ENCODE measurements around the gene FCF1. TPM values are rescaled to one million over a fixed set of nuclear protein-coding genes. Genes with fewer than 3 reads are reported as not detected.

The FCF1 gene
- total and polyA plus RNA-seq, 2 of the 13 experiments (the other 11 are each of a cell fraction or from before 2014, with no cell fraction given) = 31.0 to 44.4 TPM

DNA sequence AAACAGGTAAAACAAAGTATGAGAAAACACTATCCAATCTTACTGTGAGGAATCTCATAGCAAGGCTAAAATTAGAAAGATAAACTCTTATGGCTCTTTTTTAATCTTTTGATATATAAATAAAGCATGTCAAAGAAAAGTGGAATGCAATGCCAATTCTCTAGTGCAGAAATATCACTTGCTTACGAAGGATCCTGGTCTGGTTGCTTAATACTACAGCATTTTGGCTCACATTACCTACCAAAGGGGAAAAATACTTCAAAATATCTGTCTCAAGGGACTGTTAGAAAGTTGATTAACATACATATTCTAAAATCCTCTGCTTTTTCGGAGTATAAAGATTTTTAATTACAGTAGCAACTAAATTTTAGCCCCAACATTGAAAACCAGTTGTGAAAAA, 21.5 kb upstream of the FCF1 start:
- FAIRE-seq (no peak), ATAC-seq (no peak), DNase-seq (ENCODE audit: low spot score) (no peak)
- TF ChIP-seq RFX1 (IDR thresholded peaks at IDR 0.05) (no peak), THYN1 (CRISPR knock-in tag; IDR thresholded peaks at IDR 0.05; ENCODE audit: borderline replicate concordance, low read depth) (no peak), ATF7-NPFF (CRISPR knock-in tag; IDR thresholded peaks at IDR 0.05; ENCODE audit: low read depth) (no peak), ZNF484 (CRISPR knock-in tag; IDR thresholded peaks at IDR 0.05; ENCODE audit: borderline replicate concordance, low read depth) (no peak), CHD2 (IDR thresholded peaks at IDR 0.05; ENCODE audit: low read depth, low read length) (no peak), ZNF644 (CRISPR knock-in tag; IDR thresholded peaks at IDR 0.05; ENCODE audit: low read depth) (no peak), ZFP36L2 (CRISPR knock-in tag; IDR thresholded peaks at IDR 0.05) (no peak), ZNF441 (CRISPR knock-in tag; IDR thresholded peaks at IDR 0.05; ENCODE audit: borderline replicate concordance) (no peak), FOSL1 (CRISPR knock-in tag; IDR thresholded peaks at IDR 0.05; ENCODE audit: borderline replicate concordance) (no peak), SKI (IDR thresholded peaks at IDR 0.05; ENCODE audit: partially characterized antibody) (no peak), RARG (CRISPR knock-in tag; IDR thresholded peaks at IDR 0.05; ENCODE audit: low read depth) (no peak), KAT8 (CRISPR knock-in tag; IDR thresholded peaks at IDR 0.05) (no peak), STAT5B (CRISPR knock-in tag; IDR thresholded peaks at IDR 0.05) (no peak), HNRNPH1 (optimal IDR thresholded peaks at IDR 0.05; ENCODE audit: low read depth, low read length) (no peak)
- TF ChIP-seq, protein P1, sequence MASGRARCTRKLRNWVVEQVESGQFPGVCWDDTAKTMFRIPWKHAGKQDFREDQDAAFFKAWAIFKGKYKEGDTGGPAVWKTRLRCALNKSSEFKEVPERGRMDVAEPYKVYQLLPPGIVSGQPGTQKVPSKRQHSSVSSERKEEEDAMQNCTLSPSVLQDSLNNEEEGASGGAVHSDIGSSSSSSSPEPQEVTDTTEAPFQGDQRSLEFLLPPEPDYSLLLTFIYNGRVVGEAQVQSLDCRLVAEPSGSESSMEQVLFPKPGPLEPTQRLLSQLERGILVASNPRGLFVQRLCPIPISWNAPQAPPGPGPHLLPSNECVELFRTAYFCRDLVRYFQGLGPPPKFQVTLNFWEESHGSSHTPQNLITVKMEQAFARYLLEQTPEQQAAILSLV (CRISPR knock-in tag; IDR thresholded peaks at IDR 0.05; ENCODE audit: borderline replicate concordance) = no peak
- TF ChIP-seq, protein P2, sequence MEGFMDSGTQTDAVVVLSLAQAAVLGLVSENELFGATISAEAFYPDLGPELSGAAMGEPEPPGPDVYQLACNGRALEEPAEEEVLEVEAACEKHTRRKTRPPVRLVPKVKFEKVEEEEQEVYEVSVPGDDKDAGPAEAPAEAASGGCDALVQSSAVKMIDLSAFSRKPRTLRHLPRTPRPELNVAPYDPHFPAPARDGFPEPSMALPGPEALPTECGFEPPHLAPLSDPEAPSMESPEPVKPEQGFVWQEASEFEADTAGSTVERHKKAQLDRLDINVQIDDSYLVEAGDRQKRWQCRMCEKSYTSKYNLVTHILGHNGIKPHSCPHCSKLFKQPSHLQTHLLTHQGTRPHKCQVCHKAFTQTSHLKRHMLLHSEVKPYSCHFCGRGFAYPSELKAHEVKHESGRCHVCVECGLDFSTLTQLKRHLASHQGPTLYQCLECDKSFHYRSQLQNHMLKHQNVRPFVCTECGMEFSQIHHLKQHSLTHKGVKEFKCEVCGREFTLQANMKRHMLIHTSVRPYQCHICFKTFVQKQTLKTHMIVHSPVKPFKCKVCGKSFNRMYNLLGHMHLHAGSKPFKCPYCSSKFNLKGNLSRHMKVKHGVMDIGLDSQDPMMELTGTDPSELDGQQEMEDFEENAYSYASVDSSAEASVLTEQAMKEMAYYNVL (CRISPR knock-in tag; IDR thresholded peaks at IDR 0.05; ENCODE audit: borderline replicate concordance) = no peak
- TF ChIP-seq, protein P3, sequence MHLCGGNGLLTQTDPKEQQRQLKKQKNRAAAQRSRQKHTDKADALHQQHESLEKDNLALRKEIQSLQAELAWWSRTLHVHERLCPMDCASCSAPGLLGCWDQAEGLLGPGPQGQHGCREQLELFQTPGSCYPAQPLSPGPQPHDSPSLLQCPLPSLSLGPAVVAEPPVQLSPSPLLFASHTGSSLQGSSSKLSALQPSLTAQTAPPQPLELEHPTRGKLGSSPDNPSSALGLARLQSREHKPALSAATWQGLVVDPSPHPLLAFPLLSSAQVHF (CRISPR knock-in tag; IDR thresholded peaks at IDR 0.05) = no peak
- TF ChIP-seq, protein P4, sequence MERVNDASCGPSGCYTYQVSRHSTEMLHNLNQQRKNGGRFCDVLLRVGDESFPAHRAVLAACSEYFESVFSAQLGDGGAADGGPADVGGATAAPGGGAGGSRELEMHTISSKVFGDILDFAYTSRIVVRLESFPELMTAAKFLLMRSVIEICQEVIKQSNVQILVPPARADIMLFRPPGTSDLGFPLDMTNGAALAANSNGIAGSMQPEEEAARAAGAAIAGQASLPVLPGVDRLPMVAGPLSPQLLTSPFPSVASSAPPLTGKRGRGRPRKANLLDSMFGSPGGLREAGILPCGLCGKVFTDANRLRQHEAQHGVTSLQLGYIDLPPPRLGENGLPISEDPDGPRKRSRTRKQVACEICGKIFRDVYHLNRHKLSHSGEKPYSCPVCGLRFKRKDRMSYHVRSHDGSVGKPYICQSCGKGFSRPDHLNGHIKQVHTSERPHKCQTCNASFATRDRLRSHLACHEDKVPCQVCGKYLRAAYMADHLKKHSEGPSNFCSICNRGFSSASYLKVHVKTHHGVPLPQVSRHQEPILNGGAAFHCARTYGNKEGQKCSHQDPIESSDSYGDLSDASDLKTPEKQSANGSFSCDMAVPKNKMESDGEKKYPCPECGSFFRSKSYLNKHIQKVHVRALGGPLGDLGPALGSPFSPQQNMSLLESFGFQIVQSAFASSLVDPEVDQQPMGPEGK (CRISPR knock-in tag; IDR thresholded peaks at IDR 0.05) = no peak
- Histone ChIP-seq H3K79me2 (ENCODE audit: insufficient read depth, low read length) (peaks cover 8% of the 10 kb centered on the region), H3K4me1 (ENCODE audit: insufficient read depth, low read length) (no peaks in the 10 kb centered on the region), H4K20me1 (ENCODE audit: insufficient read depth, low read length) (no peaks in the 10 kb centered on the region), H3K9ac (ENCODE audit: insufficient read depth, low read depth, low read length) (no peak overlapping the region), H3K27me3 (ENCODE audit: control insufficient read depth in 1 of 2, insufficient read depth in 2 of 2, low read length in 2 of 2) (no peaks in the 10 kb centered on the region), H3K9me3 (ENCODE audit: low read length) (no peaks in the 10 kb centered on the region), H3K4me3 (replicated peaks in 1 of 3; ENCODE audit: insufficient read depth in 1 of 3, low read depth in 2 of 3, low read length in 3 of 3) (no peak overlapping the region), H3K27ac (ENCODE audit: extremely low read length, insufficient read depth, low read length) (no peak overlapping the region), H3K4me2 (ENCODE audit: low read depth, low read length) (no peak overlapping the region), H3K36me3 (replicated peaks in 1 of 2; ENCODE audit: control insufficient read depth in 1 of 2, insufficient read depth in 2 of 2, low read length in 2 of 2) (peaks cover 7 to 28% of the 10 kb centered on the region in 2 experiments), H2AFZ (ENCODE audit: low read length) (no peak overlapping the region)
- BruUV-seq (replicated peaks) = no TSS peak
- WGBS (ENCODE audit: low lambda C conversion rate) = 95% methylated on average over 2 of the region's 2 CpGs
- intact Hi-C loops (cut with micrococcal nuclease; ENCODE audit: unreplicated experiment) = no loop called here
- CTCF ChIA-PET (ENCODE audit: low intra/inter-chr PET ratio, low total read pairs) = no interaction called here
- POLR2A ChIA-PET = no interaction called here
- in situ Hi-C loops (cut with HindIII; ENCODE audit: extremely low pct_ligation_motif_present, low pct_unique_long_range_greater_than_20kb) = no loop called here
